ENCODE measurements around the gene CORIN. TPM values are rescaled to one million over a fixed set of nuclear protein-coding genes. Genes with fewer than 3 reads are reported as not detected.

Gene CORIN
- total and polyA plus RNA-seq, 4 donors = 0.13 to 1.5 (median 0.68) TPM

GRCh38 chr4:47736146-47736545 lies 101.7 kb downstream of the CORIN start:
- Histone ChIP-seq H3K4me3 (ENCODE audit: low read length in 2 of 2) (no peak overlapping the region), H3K36me3 (ENCODE audit: control insufficient read depth in 1 of 2, insufficient read depth in 2 of 2, low read length in 1 of 2) (no peaks in the 10 kb centered on the region), H3K4me1 (ENCODE audit: control insufficient read depth in 1 of 2, insufficient read depth in 2 of 2, low read length in 2 of 2) (no peaks in the 10 kb centered on the region), H3K27me3 (ENCODE audit: control insufficient read depth in 1 of 2, insufficient read depth in 2 of 2, low read length in 1 of 2) (no peaks in the 10 kb centered on the region), H3K27ac (ENCODE audit: low read depth in 1 of 2, low read length in 2 of 2) (no peak overlapping the region), H3K9me3 (ENCODE audit: control insufficient read depth, low read length) (no peaks in the 10 kb centered on the region)
- intact Hi-C loops (cut with DNase I) = no loop called here
- ATAC-seq (ENCODE audit: low FRiP score) (no peak), DNase-seq (no peak)
- 6% methylated on average over 1 of the region's 1 CpG for WGBS, 2 donors

DNA sequence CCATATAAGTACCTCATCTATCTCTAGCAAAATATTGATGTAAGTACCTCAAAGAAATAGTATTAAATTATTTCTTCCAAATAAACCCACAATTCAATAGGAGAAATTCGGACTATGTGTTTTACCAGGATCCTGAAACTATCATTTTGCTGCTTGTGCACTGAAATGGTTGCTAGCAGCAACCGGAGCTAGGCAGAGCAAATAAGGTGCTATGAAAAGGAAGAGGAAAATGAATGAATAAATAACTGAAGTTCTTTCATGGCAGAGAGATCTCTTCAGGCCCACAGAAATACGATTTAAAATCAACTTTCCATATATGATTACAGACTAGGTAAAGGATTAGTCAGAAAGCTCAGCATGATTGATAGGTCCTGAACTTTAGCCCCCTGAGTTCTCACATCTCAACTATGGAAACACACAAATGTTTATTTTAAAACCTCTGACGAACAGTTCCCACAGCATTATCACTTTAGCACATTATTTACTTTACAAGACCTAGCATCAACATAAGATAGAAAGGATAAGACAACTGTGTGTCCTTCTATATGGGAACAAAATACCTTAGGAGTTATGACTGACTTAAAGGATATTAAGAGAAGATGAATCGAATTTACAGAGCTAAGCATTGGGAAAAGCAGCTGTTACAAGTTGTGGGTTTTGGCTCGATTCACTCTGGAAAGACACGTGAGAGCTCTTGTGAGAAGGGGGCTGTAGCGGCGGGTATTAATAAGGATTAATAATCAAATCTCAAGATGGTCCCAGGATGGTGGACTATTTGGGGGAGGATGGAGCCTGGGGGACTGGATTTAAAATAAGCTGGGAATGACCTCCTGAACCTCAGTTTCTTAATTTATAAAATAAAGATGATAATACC lies 104.3 kb downstream of the CORIN start:
- Histone ChIP-seq H3K27ac (ENCODE audit: low read depth in 1 of 2, low read length in 2 of 2) (no peak overlapping the region), H3K36me3 (ENCODE audit: control insufficient read depth in 1 of 2, insufficient read depth in 2 of 2, low read length in 1 of 2) (no peaks in the 10 kb centered on the region), H3K27me3 (ENCODE audit: control insufficient read depth in 1 of 2, insufficient read depth in 2 of 2, low read length in 1 of 2) (no peaks in the 10 kb centered on the region), H3K4me1 (ENCODE audit: control insufficient read depth in 1 of 2, insufficient read depth in 2 of 2, low read length in 2 of 2) (no peaks in the 10 kb centered on the region), H3K9me3 (ENCODE audit: control insufficient read depth, low read length) (no peaks in the 10 kb centered on the region), H3K4me3 (ENCODE audit: low read length in 2 of 2) (no peak overlapping the region)
- WGBS, 2 donors = 19 to 30% methylated on average over 9 of the region's 9 CpGs
- intact Hi-C loops (cut with DNase I) = no loop called here
- DNase-seq (no peak), ATAC-seq (ENCODE audit: low FRiP score) (no peak)

DNA sequence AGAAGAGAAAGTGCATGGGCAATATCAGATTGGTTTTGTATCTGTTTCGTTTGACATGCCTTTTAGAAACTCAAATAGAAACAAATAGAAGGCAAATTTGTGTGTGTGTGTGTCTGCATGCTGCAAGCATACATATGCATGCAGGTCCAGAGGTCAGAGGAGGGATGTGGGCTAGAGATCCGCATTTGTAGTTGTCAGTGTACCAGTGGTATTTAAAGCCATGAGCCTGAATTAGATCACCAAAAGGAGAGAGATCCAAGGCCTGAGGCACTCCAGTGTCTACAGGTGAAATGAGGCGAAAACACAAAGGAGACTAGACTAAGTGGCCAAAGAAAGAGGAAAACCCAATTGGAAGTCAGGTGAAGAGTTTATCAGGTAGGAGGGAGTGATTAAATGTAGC lies 106.7 kb downstream of the CORIN start:
- no peaks in the 10 kb centered on the region for H3K4me1 ChIP-seq (ENCODE audit: control insufficient read depth in 1 of 2, insufficient read depth in 2 of 2, low read length in 2 of 2)
- 84 to 85% methylated on average over 3 of the region's 3 CpGs for WGBS, 2 donors
- no peak for ATAC-seq (ENCODE audit: low FRiP score)

GRCh38 chr4:47729131-47729680 lies 108.7 kb downstream of the CORIN start:
- Histone ChIP-seq H3K4me1 (ENCODE audit: control insufficient read depth in 1 of 2, insufficient read depth in 2 of 2, low read length in 2 of 2) (no peaks in the 10 kb centered on the region), H3K4me3 (ENCODE audit: low read length in 2 of 2) (no peak overlapping the region), H3K36me3 (ENCODE audit: control insufficient read depth in 1 of 2, insufficient read depth in 2 of 2, low read length in 1 of 2) (no peaks in the 10 kb centered on the region), H3K9me3 (ENCODE audit: control insufficient read depth, low read length) (no peaks in the 10 kb centered on the region), H3K27ac (ENCODE audit: low read depth in 1 of 2, low read length in 2 of 2) (no peak overlapping the region), H3K27me3 (ENCODE audit: control insufficient read depth in 1 of 2, insufficient read depth in 2 of 2, low read length in 1 of 2) (no peaks in the 10 kb centered on the region)
- no peak for DNase-seq
- no peak for ATAC-seq (ENCODE audit: low FRiP score)
- 67 to 74% methylated on average over 6 of the region's 6 CpGs for WGBS, 2 donors
- intact Hi-C loops (cut with DNase I) = no loop called here

More for the DNA sequence above, 106.7 kb downstream of the CORIN start:
- Histone ChIP-seq H3K36me3 (ENCODE audit: control insufficient read depth in 1 of 2, insufficient read depth in 2 of 2, low read length in 1 of 2) (no peaks in the 10 kb centered on the region), H3K27ac (ENCODE audit: low read depth in 1 of 2, low read length in 2 of 2) (no peak overlapping the region), H3K9me3 (ENCODE audit: control insufficient read depth, low read length) (no peaks in the 10 kb centered on the region), H3K27me3 (ENCODE audit: control insufficient read depth in 1 of 2, insufficient read depth in 2 of 2, low read length in 1 of 2) (no peaks in the 10 kb centered on the region), H3K4me3 (ENCODE audit: low read length in 2 of 2) (no peak overlapping the region)
- intact Hi-C loops (cut with DNase I) = no loop called here
- DNase-seq = no peak

GRCh38 chr4:47721892-47722575 lies 115.8 kb downstream of the CORIN start:
- WGBS, 2 donors = 76 to 80% methylated on average over 5 of the region's 5 CpGs
- H3K4me1 ChIP-seq (ENCODE audit: control insufficient read depth in 1 of 2, insufficient read depth in 2 of 2, low read length in 2 of 2) = no peaks in the 10 kb centered on the region
- H3K36me3 ChIP-seq (ENCODE audit: control insufficient read depth in 1 of 2, insufficient read depth in 2 of 2, low read length in 1 of 2) = no peaks in the 10 kb centered on the region
- H3K4me3 ChIP-seq (ENCODE audit: low read length in 2 of 2) = no peak overlapping the region
- H3K27me3 ChIP-seq (ENCODE audit: control insufficient read depth in 1 of 2, insufficient read depth in 2 of 2, low read length in 1 of 2) = no peaks in the 10 kb centered on the region
- ATAC-seq (ENCODE audit: low FRiP score) (no peak), DNase-seq (no peak)
- intact Hi-C loops (cut with DNase I) = no loop called here
- no peaks in the 10 kb centered on the region for H3K9me3 ChIP-seq (ENCODE audit: control insufficient read depth, low read length)
- H3K27ac ChIP-seq (ENCODE audit: low read depth in 1 of 2, low read length in 2 of 2) = no peak overlapping the region

DNA sequence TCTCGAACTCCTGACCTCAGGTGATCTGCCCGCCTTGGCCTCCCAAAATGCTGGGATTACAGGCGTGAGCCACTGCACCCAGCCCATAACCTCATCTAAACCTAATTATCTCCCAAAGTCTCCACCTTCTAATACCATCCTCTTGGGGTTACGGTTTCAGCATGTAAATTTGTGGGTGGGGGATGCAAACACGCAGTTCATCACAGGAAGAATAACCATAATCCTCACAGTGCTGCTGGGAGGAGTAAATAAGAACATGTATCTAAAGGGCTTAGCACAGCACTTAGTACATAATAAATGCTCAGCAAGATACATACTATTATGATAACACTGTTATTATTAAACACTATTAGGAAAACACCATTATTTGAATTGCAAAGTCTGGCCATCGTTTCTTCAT lies 116.4 kb downstream of the CORIN start:
- no peaks in the 10 kb centered on the region for H3K9me3 ChIP-seq (ENCODE audit: control insufficient read depth, low read length)
- no peak for ATAC-seq (ENCODE audit: low FRiP score)
- no peaks in the 10 kb centered on the region for H3K27me3 ChIP-seq (ENCODE audit: control insufficient read depth in 1 of 2, insufficient read depth in 2 of 2, low read length in 1 of 2)
- no peaks in the 10 kb centered on the region for H3K36me3 ChIP-seq (ENCODE audit: control insufficient read depth in 1 of 2, insufficient read depth in 2 of 2, low read length in 1 of 2)
- no peak for DNase-seq
- H3K4me3 ChIP-seq (ENCODE audit: low read length in 2 of 2) = no peak overlapping the region
- 86 to 88% methylated on average over 6 of the region's 6 CpGs for WGBS, 2 donors
- intact Hi-C loops (cut with DNase I) = no loop called here
- no peak overlapping the region for H3K27ac ChIP-seq (ENCODE audit: low read depth in 1 of 2, low read length in 2 of 2)
- no peaks in the 10 kb centered on the region for H3K4me1 ChIP-seq (ENCODE audit: control insufficient read depth in 1 of 2, insufficient read depth in 2 of 2, low read length in 2 of 2)

- WGBS, 2 donors = 90 to 97% methylated on average over 2 of the region's 2 CpGs
- ATAC-seq (ENCODE audit: low FRiP score) = no peak
Measured at GRCh38 chr4:47720787-47721186, 117.1 kb downstream of the CORIN start.

GRCh38 chr4:47719576-47719975 lies 118.3 kb downstream of the CORIN start:
- WGBS, 2 donors = 49 to 57% methylated on average over 4 of the region's 4 CpGs
- ATAC-seq (ENCODE audit: low FRiP score) (no peak), DNase-seq (no peak)
- H3K36me3 ChIP-seq (ENCODE audit: control insufficient read depth in 1 of 2, insufficient read depth in 2 of 2, low read length in 1 of 2) = no peaks in the 10 kb centered on the region
- no peaks in the 10 kb centered on the region for H3K9me3 ChIP-seq (ENCODE audit: control insufficient read depth, low read length)
- no peak overlapping the region for H3K4me3 ChIP-seq (ENCODE audit: low read length in 2 of 2)
- no peak overlapping the region for H3K27ac ChIP-seq (ENCODE audit: low read depth in 1 of 2, low read length in 2 of 2)
- intact Hi-C loops (cut with DNase I) = no loop called here
- H3K27me3 ChIP-seq (ENCODE audit: control insufficient read depth in 1 of 2, insufficient read depth in 2 of 2, low read length in 1 of 2) = no peaks in the 10 kb centered on the region
- no peaks in the 10 kb centered on the region for H3K4me1 ChIP-seq (ENCODE audit: control insufficient read depth in 1 of 2, insufficient read depth in 2 of 2, low read length in 2 of 2)

More at GRCh38 chr4:47720787-47721186, 117.1 kb downstream of the CORIN start:
- no peaks in the 10 kb centered on the region for H3K27me3 ChIP-seq (ENCODE audit: control insufficient read depth in 1 of 2, insufficient read depth in 2 of 2, low read length in 1 of 2)
- no peak overlapping the region for H3K4me3 ChIP-seq (ENCODE audit: low read length in 2 of 2)
- no peaks in the 10 kb centered on the region for H3K9me3 ChIP-seq (ENCODE audit: control insufficient read depth, low read length)
- H3K27ac ChIP-seq (ENCODE audit: low read depth in 1 of 2, low read length in 2 of 2) = no peak overlapping the region
- H3K36me3 ChIP-seq (ENCODE audit: control insufficient read depth in 1 of 2, insufficient read depth in 2 of 2, low read length in 1 of 2) = no peaks in the 10 kb centered on the region
- intact Hi-C loops (cut with DNase I) = no loop called here
- H3K4me1 ChIP-seq (ENCODE audit: control insufficient read depth in 1 of 2, insufficient read depth in 2 of 2, low read length in 2 of 2) = no peaks in the 10 kb centered on the region
- no peak for DNase-seq
